ENCODE results near the gene RFX3. TPM values are rescaled to one million over a fixed set of nuclear protein-coding genes. Genes with fewer than 3 reads are reported as not detected.

Gene RFX3
- total and polyA plus RNA-seq, 4 donors, result 16.7 to 44.0 (median 26.8) TPM

GRCh38 chr9:3471883-3472282 lies 53.9 kb downstream of the RFX3 start:
- Histone ChIP-seq H3K36me3 (ENCODE audit: control insufficient read depth, insufficient read depth, low read length) (no peaks in the 10 kb centered on the region), H3K9me3 (ENCODE audit: control insufficient read depth, insufficient read depth, low read length) (no peaks in the 10 kb centered on the region), H3K27me3 (ENCODE audit: control insufficient read depth, insufficient read depth, low read length) (no peaks in the 10 kb centered on the region), H3K27ac (ENCODE audit: low read depth, low read length) (no peak overlapping the region), H3K4me3 (ENCODE audit: low read depth, low read length) (no peak overlapping the region), H3K4me1 (ENCODE audit: control insufficient read depth, insufficient read depth, low read length) (no peaks in the 10 kb centered on the region)
- WGBS (ENCODE audit: insufficient coverage), result no CpG with 5 or more reads among the region's 3 CpGs
- DNase-seq (ENCODE audit: low read depth in 4 of 6, low spot score in 6 of 6), result no peak

GRCh38 chr9:3468421-3469205 lies 57.2 kb downstream of the RFX3 start:
- no peak for DNase-seq (ENCODE audit: low read depth in 4 of 6, low spot score in 6 of 6)
- Histone ChIP-seq H3K4me1 (ENCODE audit: control insufficient read depth, insufficient read depth, low read length) (no peaks in the 10 kb centered on the region), H3K27me3 (ENCODE audit: control insufficient read depth, insufficient read depth, low read length) (no peaks in the 10 kb centered on the region), H3K36me3 (ENCODE audit: control insufficient read depth, insufficient read depth, low read length) (no peaks in the 10 kb centered on the region), H3K4me3 (ENCODE audit: low read depth, low read length) (no peak overlapping the region), H3K9me3 (ENCODE audit: control insufficient read depth, insufficient read depth, low read length) (no peaks in the 10 kb centered on the region), H3K27ac (ENCODE audit: low read depth, low read length) (no peak overlapping the region)
- WGBS (ENCODE audit: insufficient coverage), result 60% methylated on average over 1 of the region's 4 CpGs

- no peaks in the 10 kb centered on the region for H3K27me3 ChIP-seq (ENCODE audit: control insufficient read depth, insufficient read depth, low read length)
- H3K27ac ChIP-seq (ENCODE audit: low read depth, low read length), result no peak overlapping the region
- no peaks in the 10 kb centered on the region for H3K4me1 ChIP-seq (ENCODE audit: control insufficient read depth, insufficient read depth, low read length)
- no peak overlapping the region for H3K4me3 ChIP-seq (ENCODE audit: low read depth, low read length)
- WGBS (ENCODE audit: insufficient coverage), result no CpG with 5 or more reads among the region's 4 CpGs
- H3K36me3 ChIP-seq (ENCODE audit: control insufficient read depth, insufficient read depth, low read length), result no peaks in the 10 kb centered on the region
- DNase-seq (ENCODE audit: low read depth in 4 of 6, low spot score in 6 of 6), result peak in 4 of 6 donors; percentile 17 to 70 (median 48)
- H3K9me3 ChIP-seq (ENCODE audit: control insufficient read depth, insufficient read depth, low read length), result no peaks in the 10 kb centered on the region
Observed at GRCh38 chr9:3467593-3468219, 58.1 kb downstream of the RFX3 start.

- no peak overlapping the region for H3K27ac ChIP-seq (ENCODE audit: low read depth, low read length)
- H3K9me3 ChIP-seq (ENCODE audit: control insufficient read depth, insufficient read depth, low read length), result no peaks in the 10 kb centered on the region
- DNase-seq (ENCODE audit: low read depth in 4 of 6, low spot score in 6 of 6), result no peak
- H3K4me3 ChIP-seq (ENCODE audit: low read depth, low read length), result no peak overlapping the region
- no CpG with 5 or more reads among the region's 6 CpGs for WGBS (ENCODE audit: insufficient coverage)
- H3K27me3 ChIP-seq (ENCODE audit: control insufficient read depth, insufficient read depth, low read length), result no peaks in the 10 kb centered on the region
- H3K4me1 ChIP-seq (ENCODE audit: control insufficient read depth, insufficient read depth, low read length), result no peaks in the 10 kb centered on the region
- no peaks in the 10 kb centered on the region for H3K36me3 ChIP-seq (ENCODE audit: control insufficient read depth, insufficient read depth, low read length)
Observed at GRCh38 chr9:3464033-3464638, 61.7 kb downstream of the RFX3 start.

GRCh38 chr9:3458806-3459475 lies 66.9 kb downstream of the RFX3 start:
- peak in 2 of 6 donors; percentile 34 to 92 for DNase-seq (ENCODE audit: low read depth in 4 of 6, low spot score in 6 of 6)
- H3K4me1 ChIP-seq (ENCODE audit: control insufficient read depth, insufficient read depth, low read length), result no peaks in the 10 kb centered on the region
- H3K9me3 ChIP-seq (ENCODE audit: control insufficient read depth, insufficient read depth, low read length), result no peaks in the 10 kb centered on the region
- no peaks in the 10 kb centered on the region for H3K27me3 ChIP-seq (ENCODE audit: control insufficient read depth, insufficient read depth, low read length)
- no peaks in the 10 kb centered on the region for H3K36me3 ChIP-seq (ENCODE audit: control insufficient read depth, insufficient read depth, low read length)
- WGBS (ENCODE audit: insufficient coverage), result 25% methylated on average over 1 of the region's 3 CpGs
- H3K4me3 ChIP-seq (ENCODE audit: low read depth, low read length), result no peak overlapping the region
- no peak overlapping the region for H3K27ac ChIP-seq (ENCODE audit: low read depth, low read length)

GRCh38 chr9:3457175-3457574 lies 68.6 kb downstream of the RFX3 start:
- H3K27me3 ChIP-seq (ENCODE audit: control insufficient read depth, insufficient read depth, low read length), result no peaks in the 10 kb centered on the region
- no peak for DNase-seq (ENCODE audit: low read depth in 4 of 6, low spot score in 6 of 6)
- no peak overlapping the region for H3K4me3 ChIP-seq (ENCODE audit: low read depth, low read length)
- no peaks in the 10 kb centered on the region for H3K36me3 ChIP-seq (ENCODE audit: control insufficient read depth, insufficient read depth, low read length)
- H3K4me1 ChIP-seq (ENCODE audit: control insufficient read depth, insufficient read depth, low read length), result no peaks in the 10 kb centered on the region
- H3K27ac ChIP-seq (ENCODE audit: low read depth, low read length), result no peak overlapping the region
- H3K9me3 ChIP-seq (ENCODE audit: control insufficient read depth, insufficient read depth, low read length), result no peaks in the 10 kb centered on the region

GRCh38 chr9:3455717-3456116 lies 70.1 kb downstream of the RFX3 start:
- no peaks in the 10 kb centered on the region for H3K9me3 ChIP-seq (ENCODE audit: control insufficient read depth, insufficient read depth, low read length)
- no peaks in the 10 kb centered on the region for H3K36me3 ChIP-seq (ENCODE audit: control insufficient read depth, insufficient read depth, low read length)
- H3K27me3 ChIP-seq (ENCODE audit: control insufficient read depth, insufficient read depth, low read length), result no peaks in the 10 kb centered on the region
- no peaks in the 10 kb centered on the region for H3K4me1 ChIP-seq (ENCODE audit: control insufficient read depth, insufficient read depth, low read length)
- H3K27ac ChIP-seq (ENCODE audit: low read depth, low read length), result no peak overlapping the region
- DNase-seq (ENCODE audit: low read depth in 4 of 6, low spot score in 6 of 6), result no peak
- no CpG with 5 or more reads among the region's 3 CpGs for WGBS (ENCODE audit: insufficient coverage)
- H3K4me3 ChIP-seq (ENCODE audit: low read depth, low read length), result no peak overlapping the region

GRCh38 chr9:3455094-3455493 lies 70.7 kb downstream of the RFX3 start:
- no peak overlapping the region for H3K27ac ChIP-seq (ENCODE audit: low read depth, low read length)
- no peak for DNase-seq (ENCODE audit: low read depth in 4 of 6, low spot score in 6 of 6)
- WGBS (ENCODE audit: insufficient coverage), result 94% methylated on average over 2 of the region's 2 CpGs

GRCh38 chr9:3451956-3452355 lies 73.8 kb downstream of the RFX3 start:
- no CpG with 5 or more reads among the region's 1 CpG for WGBS (ENCODE audit: insufficient coverage)
- Histone ChIP-seq H3K36me3 (ENCODE audit: control insufficient read depth, insufficient read depth, low read length) (no peaks in the 10 kb centered on the region), H3K4me3 (ENCODE audit: low read depth, low read length) (no peak overlapping the region), H3K9me3 (ENCODE audit: control insufficient read depth, insufficient read depth, low read length) (no peaks in the 10 kb centered on the region), H3K4me1 (ENCODE audit: control insufficient read depth, insufficient read depth, low read length) (no peaks in the 10 kb centered on the region), H3K27me3 (ENCODE audit: control insufficient read depth, insufficient read depth, low read length) (no peaks in the 10 kb centered on the region), H3K27ac (ENCODE audit: low read depth, low read length) (no peak overlapping the region)
- no peak for DNase-seq (ENCODE audit: low read depth in 4 of 6, low spot score in 6 of 6)

More at GRCh38 chr9:3455094-3455493, 70.7 kb downstream of the RFX3 start:
- Histone ChIP-seq H3K4me3 (ENCODE audit: low read depth, low read length) (no peak overlapping the region), H3K27me3 (ENCODE audit: control insufficient read depth, insufficient read depth, low read length) (no peaks in the 10 kb centered on the region), H3K9me3 (ENCODE audit: control insufficient read depth, insufficient read depth, low read length) (no peaks in the 10 kb centered on the region), H3K36me3 (ENCODE audit: control insufficient read depth, insufficient read depth, low read length) (no peaks in the 10 kb centered on the region), H3K4me1 (ENCODE audit: control insufficient read depth, insufficient read depth, low read length) (no peaks in the 10 kb centered on the region)
